IMR-90 (cell line): ENCODE results near the gene DSCAM. TPM values are rescaled to one million over a fixed set of nuclear protein-coding genes. Genes with fewer than 3 reads are reported as not detected.

Experiments
- ATAC-seq: fragments of 200-7000 bp; cut with Tn5 transposase; 2 replicates; pipeline ENCODE4 v1.9.1; 2020; ENCODE audit warnings: low read depth, mild to moderate bottlenecking, moderate library complexity
- BruUV-seq: library from RNA; stranded (reverse); fragments of 400-500 nt; replicated peaks from 2 replicates; lab custom pipeline; 2021; lab: Mats Ljungman, UMichigan
- CTCF ChIA-PET: fragments of 300-600 bp; formaldehyde crosslinking; extraction: SDS; loops from one replicate; lab custom pipeline; 2021; ENCODE audit warnings: antibody characterized with exemption; lab: Yijun Ruan, JAX
- POLR2A ChIA-PET: fragments of 300-600 bp; sonication (Branson Sonifier 250); formaldehyde crosslinking; loops from one replicate; lab custom pipeline; 2022; ENCODE audit warnings: antibody characterized with exemption; ENCODE audit not compliant: unreplicated experiment; lab: Charles Lee
- DNase-seq: peaks from one replicate; pipeline ENCODE4 v3.0.0; 2013
- H2AFZ ChIP-seq: replicated peaks from 2 replicates; pipeline ENCODE3; 2013; ENCODE audit warnings: low read length, mild to moderate bottlenecking; ENCODE audit not compliant: poor library complexity
- H2AK5ac ChIP-seq: 2 replicates; pipeline ENCODE4 v1.6.1; 2013; ENCODE audit warnings: low read depth, low read length, inconsistent platforms
- H2AK9ac ChIP-seq: replicated peaks from 2 replicates; pipeline ENCODE3; 2013; ENCODE audit warnings: mild to moderate bottlenecking, low read depth, low read length, moderate library complexity; ENCODE audit not compliant: poor library complexity
- H2BK120ac ChIP-seq: 2 replicates; pipeline ENCODE4 v1.6.1; 2013; ENCODE audit warnings: low read depth, low read length, inconsistent platforms
- H2BK15ac ChIP-seq: 3 replicates; pipeline ENCODE4 v1.6.1; 2013; ENCODE audit warnings: low read depth, low read length, inconsistent platforms
- H2BK20ac ChIP-seq: 2 replicates; pipeline ENCODE4 v1.6.1; 2013; ENCODE audit warnings: low read depth, mild to moderate bottlenecking, inconsistent platforms, low read length, moderate library complexity
- H2BK5ac ChIP-seq: 2 replicates; pipeline ENCODE4 v1.6.1; 2013; ENCODE audit warnings: mild to moderate bottlenecking, low read depth, low read length, inconsistent platforms; ENCODE audit not compliant: poor library complexity, severe bottlenecking
- H3K14ac ChIP-seq: replicated peaks from 2 replicates; pipeline ENCODE4 v1.6.1; 2013; ENCODE audit warnings: low read depth, low read length, inconsistent platforms
- H3K18ac ChIP-seq: 2 replicates; pipeline ENCODE4 v1.6.1; 2013; ENCODE audit warnings: low read depth, low read length, control low read depth
- H3K23ac ChIP-seq: 2 replicates; pipeline ENCODE4 v1.6.1; 2013; ENCODE audit warnings: low read depth, low read length, inconsistent platforms
- H3K27ac ChIP-seq: 2 replicates; pipeline ENCODE4 v1.5.1; 2013; ENCODE audit warnings: mild to moderate bottlenecking, control low read depth, low read length; ENCODE audit not compliant: insufficient read depth
- H3K27me3 ChIP-seq: 2 replicates; pipeline ENCODE4 v1.6.1; 2013; ENCODE audit warnings: low read length; ENCODE audit not compliant: control insufficient read depth, insufficient read depth
- H3K36me3 ChIP-seq: 2 replicates; pipeline ENCODE4 v1.6.1; 2013; ENCODE audit warnings: low read length, mixed read lengths; ENCODE audit not compliant: control insufficient read depth, insufficient read depth
- H3K4ac ChIP-seq: 2 replicates; pipeline ENCODE4 v1.6.1; 2013; ENCODE audit warnings: low read depth, low read length, inconsistent platforms
- H3K4me1 ChIP-seq: 2 replicates; pipeline ENCODE4 v1.6.1; 2013; ENCODE audit warnings: low read length, mixed read lengths; ENCODE audit not compliant: control insufficient read depth, insufficient read depth
- H3K4me2 ChIP-seq: 2 replicates; pipeline ENCODE4 v1.6.1; 2013; ENCODE audit warnings: low read depth, mild to moderate bottlenecking, control low read depth, low read length, moderate library complexity
- H3K4me3 ChIP-seq: 2 replicates; pipeline ENCODE4 v1.5.1; 2013; ENCODE audit warnings: low read depth, mild to moderate bottlenecking, control low read depth, low read length, moderate library complexity; ENCODE audit not compliant: insufficient read depth
- H3K56ac ChIP-seq: 2 replicates; pipeline ENCODE4 v1.6.1; 2013; ENCODE audit warnings: low read length, inconsistent platforms; ENCODE audit not compliant: insufficient read depth; ENCODE audit errors: extremely low read depth
- H3K79me1 ChIP-seq, 2 experiments: 2 replicates each; pipeline ENCODE4 v1.6.1; 2013; ENCODE audit warnings: low read length in 2 of 2, inconsistent platforms in 1 of 2, low read depth in 1 of 2
- H3K9ac ChIP-seq: 2 replicates; pipeline ENCODE4 v1.6.1; 2013; ENCODE audit warnings: low read depth, low read length, control low read depth
- H3K9me1 ChIP-seq: 2 replicates; pipeline ENCODE4 v1.6.1; 2013; ENCODE audit warnings: low read length, inconsistent platforms; ENCODE audit not compliant: insufficient read depth
- H3K9me3 ChIP-seq: 2 replicates; pipeline ENCODE4 v1.6.1; 2013; ENCODE audit warnings: low read length; ENCODE audit not compliant: control insufficient read depth, insufficient read depth
- H4K20me1 ChIP-seq: 2 replicates; pipeline ENCODE4 v1.6.1; 2013; ENCODE audit warnings: low read length, inconsistent platforms; ENCODE audit not compliant: insufficient read depth
- H4K5ac ChIP-seq: 2 replicates; pipeline ENCODE4 v1.6.1; 2013; ENCODE audit warnings: mild to moderate bottlenecking, low read depth, low read length, control low read depth
- H4K8ac ChIP-seq, 2 experiments: 2 replicates each; pipeline ENCODE4 v1.6.1; 2013; ENCODE audit warnings: low read depth in 2 of 2, low read length in 2 of 2, control low read depth in 1 of 2, inconsistent platforms in 1 of 2
- H4K91ac ChIP-seq: 2 replicates; pipeline ENCODE4 v1.6.1; 2013; ENCODE audit warnings: low read depth, low read length, inconsistent platforms; ENCODE audit not compliant: insufficient read depth
- BHLHE40 ChIP-seq: fragments of 150-350 bp; IDR thresholded peaks from 2 replicates; pipeline ENCODE4 v1.6.1; 2016; ENCODE audit warnings: mild to moderate bottlenecking, low read depth, low read length
- CEBPB ChIP-seq: IDR thresholded peaks from 2 replicates; pipeline ENCODE4 v1.6.1; 2012; ENCODE audit warnings: low read depth, low read length, improper control_type of control experiment
- CTCF ChIP-seq: conservative IDR thresholded peaks from 2 replicates; pipeline ENCODE4 v1.5.1; 2012; ENCODE audit warnings: mild to moderate bottlenecking, low read depth, low read length, improper control_type of control experiment
- ELK1 ChIP-seq: fragments of 150-350 bp; IDR thresholded peaks from 2 replicates; pipeline ENCODE4 v1.6.1; 2016; ENCODE audit warnings: low read depth, mild to moderate bottlenecking, low read length, moderate library complexity, borderline replicate concordance
- FOS ChIP-seq: fragments of 150-350 bp; IDR thresholded peaks from 2 replicates; pipeline ENCODE4 v1.6.1; 2016; ENCODE audit warnings: low read depth, low read length
- MAZ ChIP-seq: IDR thresholded peaks from 2 replicates; pipeline ENCODE4 v1.6.1; 2012; ENCODE audit warnings: low read depth, mild to moderate bottlenecking, low read length, improper control_type of control experiment, moderate library complexity, borderline replicate concordance
- MXI1 ChIP-seq: IDR thresholded peaks from 2 replicates; pipeline ENCODE4 v1.6.1; 2012; ENCODE audit warnings: low read depth, mild to moderate bottlenecking, low read length, moderate library complexity, borderline replicate concordance
- NFE2L2 ChIP-seq: fragments of 150-350 bp; IDR thresholded peaks from 2 replicates; pipeline ENCODE4 v1.6.1; 2016; ENCODE audit warnings: low read depth, mild to moderate bottlenecking, low read length
- POLR2A ChIP-seq: IDR thresholded peaks from 2 replicates; pipeline ENCODE4 v1.6.1; 2012; ENCODE audit warnings: mild to moderate bottlenecking, low read depth, low read length
- RAD21 ChIP-seq: IDR thresholded peaks from 2 replicates; pipeline ENCODE4 v1.6.1; 2012; ENCODE audit warnings: low read length, improper control_type of control experiment
- RFX5 ChIP-seq: IDR thresholded peaks from 2 replicates; pipeline ENCODE4 v1.8.0; 2012; ENCODE audit warnings: low read depth, mild to moderate bottlenecking, low read length, moderate library complexity
- SMC3 ChIP-seq: fragments of 150-350 bp; IDR thresholded peaks from 2 replicates; pipeline ENCODE4 v1.6.1; 2016; ENCODE audit warnings: low read depth, mild to moderate bottlenecking, antibody characterized with exemption, low read length, moderate library complexity
- WGBS, 2 experiments: methylation state at CpG; one replicate each; pipeline versions ENCODE4 v1.1.5 to v1.1.7; 2013; ENCODE audit warnings: missing lambda C conversion rate in 2 of 2; ENCODE audit not compliant: insufficient read length in 1 of 2; ENCODE audit errors: extremely low coverage in 2 of 2; 5-methylcytosine and 5-hydroxymethylcytosine counted together
- dilution Hi-C: fragments of 300-500 bp; cut with HindIII; formaldehyde crosslinking; loops from one replicate; pipeline ENCODE4 v1.14.3; 2018; ENCODE audit warnings: low sequenced_read_pairs; ENCODE audit not compliant: unreplicated experiment
- in situ Hi-C: fragments of 300-500 bp; cut with MboI; formaldehyde crosslinking; loops from 3 replicates; pipeline ENCODE4 v1.14.3; 2019; ENCODE audit warnings: low sequenced_read_pairs, inconsistent platforms, mixed read lengths
- intact Hi-C: fragments of 100-400 bp; cut with micrococcal nuclease; formaldehyde crosslinking; loops from 2 replicates; pipeline ENCODE4 v1.10.0; 2022
- polyA plus RNA-seq, 3 experiments: library from polyadenylated mRNA; depleted of rRNA; stranded (reverse); fragments of >200 nt; gene quantifications; 2 replicates each; pipeline ENCODE4 v1.2.3, GENCODE V29; 2012; ENCODE audit warnings: low replicate concordance in 1 of 3
- total RNA-seq: library from RNA; depleted of rRNA; stranded (reverse); fragments of >200 nt; gene quantifications from 2 replicates; pipeline ENCODE4 v1.2.3, GENCODE V29; 2012

Gene DSCAM
- total and polyA plus RNA-seq, 2 of the 4 experiments (the other 2 are of a cell fraction), result under 0.01 to 0.02 TPM

GRCh38 chr21:40668555-40669275 is 178.2 kb downstream of the DSCAM start:
- ATAC-seq, result no peak
- H4K8ac ChIP-seq, result no peak overlapping the region
- H4K91ac ChIP-seq, result no peak overlapping the region
- H2BK5ac ChIP-seq, result no peak overlapping the region
- no peak overlapping the region for H3K4me2 ChIP-seq
- H3K14ac ChIP-seq, result no peak overlapping the region
- no peak overlapping the region for H2AK9ac ChIP-seq
- no peak overlapping the region for H3K56ac ChIP-seq
- dilution Hi-C loops, result no loop called here
- no peaks in the 10 kb centered on the region for H3K79me1 ChIP-seq
- no peak overlapping the region for H2AFZ ChIP-seq
- intact Hi-C loops, result no loop called here
- no peaks in the 10 kb centered on the region for H3K9me1 ChIP-seq
- no peak overlapping the region for H3K27ac ChIP-seq
- H4K5ac ChIP-seq, result no peak overlapping the region
- no peak overlapping the region for H3K4ac ChIP-seq
- H2BK120ac ChIP-seq, result no peak overlapping the region
- WGBS, 2 experiments, result no CpG with 5 or more reads among the region's 5 CpGs
- ChIA-PET POLR2A (no interaction called here), CTCF (no interaction called here)
- TF ChIP-seq CEBPB (no peak), RFX5 (no peak), POLR2A (no peak), BHLHE40 (no peak), RAD21 (no peak), ELK1 (no peak), MXI1 (no peak), SMC3 (no peak), NFE2L2 (no peak), CTCF (no peak), FOS (no peak), MAZ (no peak)
- H3K18ac ChIP-seq, result no peak overlapping the region
- peaks cover 17% of the 10 kb centered on the region for H3K9me3 ChIP-seq
- BruUV-seq, result no TSS peak
- no peak overlapping the region for H2AK5ac ChIP-seq
- H3K36me3 ChIP-seq, result no peaks in the 10 kb centered on the region
- no peak overlapping the region for H3K23ac ChIP-seq
- H2BK20ac ChIP-seq, result no peak overlapping the region
- no peak overlapping the region for H3K9ac ChIP-seq
- H4K20me1 ChIP-seq, result no peaks in the 10 kb centered on the region
- DNase-seq, result no peak
- no peak overlapping the region for H3K4me3 ChIP-seq
- no peaks in the 10 kb centered on the region for H3K27me3 ChIP-seq
- no peaks in the 10 kb centered on the region for H3K4me1 ChIP-seq
- in situ Hi-C loops, result loop anchor here (25.0 kb wide), 1 partner anchor 94 kb away; no protein-coding TSS in a partner anchor
- no peak overlapping the region for H2BK15ac ChIP-seq
